Stimulated activated CD8-positive, alpha-beta memory T cell treated with anti-CD3 and anti-CD28 coated beads, Interleukin-12 subunit alpha, Interleukin-12 subunit beta, amount 100 ng/mL, for 24 hours (primary cell): ENCODE measurements around the gene EGLN1.
"Not testable (repeated sequence)": the region's sequence is repeated elsewhere in the genome, so short reads cannot be mapped to it uniquely, and the experiment has no call there.

Experiments used
- DNase-seq: peaks from one replicate; pipeline ENCODE4 v3.0.0-alpha.2; 2020; ENCODE audit errors: extremely low read depth

The EGLN1 gene

GRCh38 chr1:231363624-231364023 is 58.5 kb downstream of the EGLN1 start:
- DNase-seq: no peak

- DNase-seq: no peak
Observed at GRCh38 chr1:231362325-231362724, 59.8 kb downstream of the EGLN1 start.

- DNase-seq: no peak
Observed at GRCh38 chr1:231359113-231359512, 63.0 kb downstream of the EGLN1 start.

GRCh38 chr1:231357831-231358354 is 64.2 kb downstream of the EGLN1 start:
- DNase-seq: no peak

GRCh38 chr1:231357187-231357772 is 64.8 kb downstream of the EGLN1 start:
- no peak for DNase-seq

GRCh38 chr1:231355171-231355570 is 66.9 kb downstream of the EGLN1 start:
- no peak for DNase-seq

- DNase-seq: no peak
Observed at GRCh38 chr1:231354330-231355020, 67.6 kb downstream of the EGLN1 start.

GRCh38 chr1:231353086-231353485 is 69.0 kb downstream of the EGLN1 start:
- DNase-seq: no peak

GRCh38 chr1:231351816-231352215 is 70.3 kb downstream of the EGLN1 start:
- DNase-seq: no peak

GRCh38 chr1:231348856-231349255 is 73.2 kb downstream of the EGLN1 start:
- not testable (repeated sequence) for DNase-seq

GRCh38 chr1:231348442-231348841 is 73.6 kb downstream of the EGLN1 start:
- no peak for DNase-seq

- no peak for DNase-seq
Observed at GRCh38 chr1:231347961-231348360, 74.1 kb downstream of the EGLN1 start.

- DNase-seq: no peak
Observed at GRCh38 chr1:231340328-231341013, 81.6 kb downstream of the EGLN1 start.

- no peak for DNase-seq
Observed at GRCh38 chr1:231338270-231339128, 83.6 kb downstream of the EGLN1 start, which contains the start of gene SPRTN. Gene SPRTN, plus strand, starts transcription at chr1:231338293. Its CDS starts 91 bp downstream, at chr1:231338384.

- DNase-seq: peak; percentile 85
Observed at GRCh38 chr1:231337472-231338269, 84.4 kb downstream of the EGLN1 start, which contains the start of gene EXOC8. Gene EXOC8, minus strand, starts transcription at chr1:231337852. Its CDS starts 107 bp downstream, at chr1:231337745.

GRCh38 chr1:231337043-231337471 is 85.0 kb downstream of the EGLN1 start:
- DNase-seq: no peak

- no peak for DNase-seq
Observed at GRCh38 chr1:231335663-231336602, 86.2 kb downstream of the EGLN1 start.

- no peak for DNase-seq
Observed at GRCh38 chr1:231334952-231335351, 87.1 kb downstream of the EGLN1 start.

- no peak for DNase-seq
Observed at GRCh38 chr1:231334079-231334666, 87.9 kb downstream of the EGLN1 start.
